Vagina (tissue), 2 donors: ENCODE data around the gene TTC28. TPM values are rescaled to one million over a fixed set of nuclear protein-coding genes. Genes with fewer than 3 reads are reported as not detected.

Experiments
- DNase-seq, 2 donors: peaks; one replicate each; pipeline ENCODE4 v3.0.0-alpha.2; 2017; ENCODE audit errors: extremely low spot score in 2 of 2
- H3K27ac ChIP-seq: fragments of 200-600 bp; sonication (generic); one replicate; pipeline ENCODE4 v1.5.1; 2019
- H3K27me3 ChIP-seq: fragments of 200-600 bp; sonication (generic); one replicate; pipeline ENCODE4 v1.5.1; 2019
- H3K36me3 ChIP-seq, 2 donors: fragments of 200-600 bp; sonication (generic); one replicate each; pipeline ENCODE4 v1.5.1; 2017 to 2019
- H3K4me1 ChIP-seq: fragments of 200-600 bp; sonication (generic); one replicate; pipeline ENCODE4 v1.5.1; 2019
- H3K4me3 ChIP-seq, 2 donors: fragments of 200-600 bp; sonication (generic); 1 replicate in 1 of 2; 2 replicates in 1 of 2; pipeline ENCODE4 v1.5.1; 2016 to 2019
- H3K9me3 ChIP-seq: fragments of 200-600 bp; sonication (generic); one replicate; pipeline ENCODE4 v1.5.1; 2019
- CTCF ChIP-seq, 3 experiments: fragments of 450-650 bp in 2 of 3; fragments of 200-600 bp in 1 of 3; sonication (generic) in 1 of 3; IDR thresholded peaks; one replicate each; pipeline ENCODE4 v1.5.1; 2017 to 2019; ENCODE audit warnings: antibody characterized with exemption in 3 of 3, mild to moderate bottlenecking in 2 of 3, moderate library complexity in 2 of 3
- POLR2A ChIP-seq, 2 donors: fragments of 450-650 bp; IDR thresholded peaks; one replicate each; pipeline ENCODE4 v1.6.1; 2017; ENCODE audit warnings: antibody characterized with exemption in 2 of 2, mild to moderate bottlenecking in 2 of 2, moderate library complexity in 2 of 2
- POLR2AphosphoS5 ChIP-seq, 2 donors: sonication (generic); formaldehyde crosslinking; IDR thresholded peaks; one replicate each; pipeline ENCODE4 v1.9.0; 2017; ENCODE audit warnings: antibody characterized with exemption in 2 of 2, mild to moderate bottlenecking in 2 of 2, low read depth in 1 of 2; ENCODE audit not compliant: insufficient read depth in 1 of 2
- intact Hi-C: fragments of 100-400 bp; cut with DNase I; formaldehyde crosslinking; loops from one replicate; pipeline ENCODE4 v1.15.1; 2023
- total RNA-seq: library from RNA; depleted of rRNA; stranded (reverse); fragments of >200 nt; gene quantifications from one replicate; pipeline ENCODE4 v1.2.3, GENCODE V29; 2016

The TTC28 gene
- total RNA-seq, 1 donor from 2014 or later: 41.7 TPM

- H3K4me1 ChIP-seq: peaks cover 9% of the 10 kb centered on the region
- no peak overlapping the region for H3K4me3 ChIP-seq
- intact Hi-C loops: no loop called here
- no peaks in the 10 kb centered on the region for H3K9me3 ChIP-seq
- no peaks in the 10 kb centered on the region for H3K36me3 ChIP-seq
- no peak overlapping the region for H3K27ac ChIP-seq
- TF ChIP-seq CTCF (IDR thresholded peaks at IDR 0.05) (no peak), POLR2AphosphoS5 (IDR thresholded peaks at IDR 0.05; ENCODE audit: insufficient read depth in 1 of 2, low read depth in 1 of 2) (no peak)
- no peak for DNase-seq
- no peaks in the 10 kb centered on the region for H3K27me3 ChIP-seq
These were observed 430.2 kb downstream of the TTC28 start for GRCh38 chr22:28249402-28249801.

DNA sequence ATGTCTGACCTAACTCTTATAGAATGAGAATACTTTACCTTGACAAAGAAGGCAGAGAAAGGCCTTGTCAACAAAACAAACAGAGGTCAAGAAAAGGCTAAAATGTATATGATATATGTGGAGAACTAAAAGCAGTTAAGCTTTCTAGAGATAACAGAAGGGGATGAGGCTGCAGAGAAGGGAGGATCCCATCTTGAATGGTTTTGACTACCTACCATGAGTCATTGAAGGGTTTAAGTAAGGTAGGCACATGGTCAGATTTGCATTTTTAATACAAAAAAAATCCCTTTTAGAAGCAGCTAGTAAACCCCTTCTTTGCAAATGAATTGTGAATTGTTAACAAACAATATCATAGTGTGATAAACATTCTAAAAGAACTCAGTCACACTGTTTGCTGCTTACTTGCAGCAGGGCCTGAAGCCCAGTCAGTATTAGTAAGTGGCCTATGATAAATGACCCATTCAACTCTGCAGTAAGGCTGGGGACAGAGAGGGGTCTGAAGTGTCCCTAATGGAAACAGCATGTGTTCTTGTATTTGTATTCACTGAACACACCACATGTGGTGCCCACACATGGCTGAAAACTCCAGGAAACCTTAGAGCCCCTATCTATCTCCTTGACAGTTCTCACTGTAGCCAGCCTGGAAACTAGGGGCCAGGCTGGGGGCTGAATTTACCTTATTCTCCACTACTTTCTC is 431.8 kb downstream of the TTC28 start:
- intact Hi-C loops: no loop called here
- H3K36me3 ChIP-seq: no peaks in the 10 kb centered on the region
- H3K4me1 ChIP-seq: peaks cover 9% of the 10 kb centered on the region
- H3K4me3 ChIP-seq: no peak overlapping the region
- H3K27ac ChIP-seq: no peak overlapping the region
- H3K27me3 ChIP-seq: no peaks in the 10 kb centered on the region
- TF ChIP-seq CTCF (IDR thresholded peaks at IDR 0.05) (no peak), POLR2AphosphoS5 (IDR thresholded peaks at IDR 0.05; ENCODE audit: insufficient read depth in 1 of 2, low read depth in 1 of 2) (no peak), POLR2A (IDR thresholded peaks at IDR 0.05) (no peak)
- H3K9me3 ChIP-seq: no peaks in the 10 kb centered on the region
- no peak for DNase-seq

- intact Hi-C loops: no loop called here
- Histone ChIP-seq H3K27me3 (no peaks in the 10 kb centered on the region), H3K4me1 (peaks cover 9% of the 10 kb centered on the region), H3K9me3 (no peaks in the 10 kb centered on the region), H3K36me3 (no peaks in the 10 kb centered on the region), H3K27ac (no peak overlapping the region), H3K4me3 (no peak overlapping the region)
- TF ChIP-seq POLR2AphosphoS5 (IDR thresholded peaks at IDR 0.05; ENCODE audit: insufficient read depth in 1 of 2, low read depth in 1 of 2) (no peak), CTCF (IDR thresholded peaks at IDR 0.05) (no peak)
- no peak for DNase-seq
These were observed 432.5 kb downstream of the TTC28 start for GRCh38 chr22:28247136-28247535.

DNA sequence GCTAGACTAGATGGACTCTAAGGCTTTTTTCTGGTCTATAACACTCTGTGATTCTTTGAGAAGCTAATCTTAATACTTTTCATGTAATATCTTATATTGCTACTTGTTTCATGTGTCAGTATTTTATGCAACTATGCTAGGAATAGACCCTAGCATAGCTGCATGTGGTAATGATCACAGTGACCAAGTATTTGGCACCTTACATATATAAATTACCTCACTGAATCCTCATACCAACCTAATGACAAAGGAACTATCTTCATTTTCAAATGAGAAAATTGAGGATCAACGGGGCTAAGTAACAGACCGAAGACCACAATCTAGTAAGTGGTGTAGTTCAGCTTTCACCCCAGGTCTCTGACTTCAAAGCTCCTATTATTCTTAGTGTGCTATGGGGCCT is 433.2 kb downstream of the TTC28 start:
- H3K4me3 ChIP-seq: no peak overlapping the region
- peaks cover 9% of the 10 kb centered on the region for H3K4me1 ChIP-seq
- intact Hi-C loops: no loop called here
- no peak for TF ChIP-seq POLR2A (IDR thresholded peaks at IDR 0.05)
- TF ChIP-seq POLR2AphosphoS5 (IDR thresholded peaks at IDR 0.05; ENCODE audit: insufficient read depth in 1 of 2, low read depth in 1 of 2): no peak
- no peak for TF ChIP-seq CTCF (IDR thresholded peaks at IDR 0.05)
- H3K36me3 ChIP-seq: no peaks in the 10 kb centered on the region
- no peaks in the 10 kb centered on the region for H3K27me3 ChIP-seq
- H3K27ac ChIP-seq: no peak overlapping the region
- H3K9me3 ChIP-seq: no peaks in the 10 kb centered on the region
- DNase-seq: no peak

DNA sequence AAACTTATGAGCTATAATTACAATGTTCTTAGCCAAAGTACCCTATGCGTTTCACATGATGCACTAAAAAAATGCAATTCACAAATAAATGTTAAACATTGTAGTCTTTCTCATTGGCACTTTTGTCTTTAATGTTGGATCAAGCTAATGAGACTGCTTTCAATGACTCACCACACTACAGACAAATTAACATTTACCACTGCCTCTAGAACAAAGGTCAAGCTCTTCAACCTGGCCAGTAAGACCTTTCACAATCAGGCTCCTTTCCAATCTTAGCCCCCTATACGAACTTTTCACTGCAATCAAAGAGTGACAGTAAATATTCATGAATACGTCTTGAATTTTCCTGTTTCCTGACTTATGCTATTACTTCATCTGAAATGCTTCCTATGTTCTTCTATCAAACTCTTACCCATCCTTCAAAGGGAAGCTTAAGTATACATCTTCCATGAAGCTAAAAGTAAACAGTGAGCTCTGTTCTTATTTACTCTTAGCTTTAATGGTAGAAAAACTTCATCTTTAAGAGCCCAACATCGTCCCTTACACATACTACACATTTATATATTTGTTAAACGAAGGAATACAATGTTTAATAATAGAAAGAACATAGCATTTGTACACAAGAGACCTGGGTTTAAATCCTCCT is 433.9 kb downstream of the TTC28 start:
- intact Hi-C loops: no loop called here
- Histone ChIP-seq H3K36me3 (no peaks in the 10 kb centered on the region), H3K4me3 (no peak overlapping the region), H3K27ac (no peak overlapping the region), H3K27me3 (no peaks in the 10 kb centered on the region), H3K9me3 (no peaks in the 10 kb centered on the region), H3K4me1 (peaks cover 9% of the 10 kb centered on the region)
- no peak for DNase-seq
- TF ChIP-seq CTCF (IDR thresholded peaks at IDR 0.05) (no peak), POLR2AphosphoS5 (IDR thresholded peaks at IDR 0.05; ENCODE audit: insufficient read depth in 1 of 2, low read depth in 1 of 2) (no peak), POLR2A (IDR thresholded peaks at IDR 0.05) (no peak)
